A673 (cell line): ENCODE results near the gene IKZF3. TPM values are rescaled to one million over a fixed set of nuclear protein-coding genes. Genes with fewer than 3 reads are reported as not detected.

Experiments
- BruUV-seq: library from RNA; stranded (reverse); fragments of 400-500 nt; replicated peaks from 2 replicates; lab custom pipeline; 2021; lab: Mats Ljungman, UMichigan
- CTCF ChIA-PET: fragments of 300-600 bp; sonication (Branson Sonifier 250); formaldehyde crosslinking; loops from one replicate; lab custom pipeline; 2022; ENCODE audit warnings: antibody characterized with exemption; lab: Charles Lee
- POLR2A ChIA-PET: fragments of 300-600 bp; sonication (Branson Sonifier 250); formaldehyde crosslinking; loops from one replicate; lab custom pipeline; 2022; ENCODE audit warnings: antibody characterized with exemption; ENCODE audit not compliant: low non-redundant PET; lab: Charles Lee
- DNase-seq: peaks from one replicate; pipeline ENCODE4 v3.0.0-alpha.2; 2015; ENCODE audit warnings: low spot score
- H3K27ac ChIP-seq: fragments of 200-600 bp; sonication (generic); 2 replicates; pipeline ENCODE4 v1.5.1; 2016; ENCODE audit warnings: mixed run types, low read depth, mild to moderate bottlenecking, mixed read lengths, antibody characterized with exemption, low read length; ENCODE audit not compliant: poor library complexity, severe bottlenecking
- H3K27me3 ChIP-seq: fragments of 200-600 bp; sonication (generic); replicated peaks from 2 replicates; pipeline ENCODE4 v1.6.1; 2017; ENCODE audit warnings: mixed run types, low read depth, mild to moderate bottlenecking, mixed read lengths, antibody characterized with exemption, low read length; ENCODE audit not compliant: insufficient read depth, poor library complexity
- H3K36me3 ChIP-seq: fragments of 200-600 bp; sonication (generic); 2 replicates; pipeline ENCODE4 v1.6.1; 2016; ENCODE audit warnings: mixed run types, mild to moderate bottlenecking, mixed read lengths, antibody characterized with exemption, low read length; ENCODE audit not compliant: insufficient read depth, poor library complexity, severe bottlenecking
- H3K4me1 ChIP-seq: fragments of 200-600 bp; sonication (generic); 2 replicates; pipeline ENCODE4 v1.6.1; 2017; ENCODE audit warnings: mixed run types, mild to moderate bottlenecking, mixed read lengths, antibody characterized with exemption, low read length; ENCODE audit not compliant: insufficient read depth, poor library complexity, severe bottlenecking
- H3K4me3 ChIP-seq: fragments of 200-600 bp; sonication (generic); 2 replicates; pipeline ENCODE4 v1.5.1; 2016; ENCODE audit warnings: low read depth, mixed run types, mild to moderate bottlenecking, mixed read lengths, low read length; ENCODE audit not compliant: poor library complexity, severe bottlenecking
- H3K9me3 ChIP-seq: fragments of 200-600 bp; sonication (generic); 2 replicates; pipeline ENCODE4 v1.6.1; 2016; ENCODE audit warnings: mixed run types, low read depth, mild to moderate bottlenecking, mixed read lengths, antibody characterized with exemption, low read length; ENCODE audit not compliant: poor library complexity, severe bottlenecking
- EZH2 ChIP-seq: fragments of 200-600 bp; sonication (generic); IDR thresholded peaks from 2 replicates; pipeline ENCODE4 v1.6.1; 2017; ENCODE audit warnings: borderline replicate concordance, low read depth, mild to moderate bottlenecking, mixed read lengths, antibody characterized with exemption, low read length; ENCODE audit not compliant: poor library complexity, severe bottlenecking
- intact Hi-C: fragments of 100-400 bp; cut with micrococcal nuclease; formaldehyde crosslinking; loops from one replicate; pipeline ENCODE4 v1.10.0; 2022; ENCODE audit not compliant: unreplicated experiment
- microRNA-seq: library from miRNA; unstranded; fragments of <30 nt; microRNA quantifications from one replicate; pipeline ENCODE4 v1.2.0, GENCODE V29; 2021
- total RNA-seq: library from RNA; stranded (reverse); gene quantifications from 2 replicates; pipeline ENCODE4 v1.2.3, GENCODE V29; 2021
- TF ChIP-seq, protein P1 (sequence below): fragments of 300-800, 200-600 bp; sonication (generic); conservative IDR thresholded peaks from 2 replicates; pipeline ENCODE4 v1.5.1; 2017; ENCODE audit warnings: low read depth, mild to moderate bottlenecking, antibody characterized with exemption, low read length, moderate library complexity, mixed read lengths

Gene IKZF3
- total RNA-seq, 1 experiment from 2014 or later = not detected

DNA sequence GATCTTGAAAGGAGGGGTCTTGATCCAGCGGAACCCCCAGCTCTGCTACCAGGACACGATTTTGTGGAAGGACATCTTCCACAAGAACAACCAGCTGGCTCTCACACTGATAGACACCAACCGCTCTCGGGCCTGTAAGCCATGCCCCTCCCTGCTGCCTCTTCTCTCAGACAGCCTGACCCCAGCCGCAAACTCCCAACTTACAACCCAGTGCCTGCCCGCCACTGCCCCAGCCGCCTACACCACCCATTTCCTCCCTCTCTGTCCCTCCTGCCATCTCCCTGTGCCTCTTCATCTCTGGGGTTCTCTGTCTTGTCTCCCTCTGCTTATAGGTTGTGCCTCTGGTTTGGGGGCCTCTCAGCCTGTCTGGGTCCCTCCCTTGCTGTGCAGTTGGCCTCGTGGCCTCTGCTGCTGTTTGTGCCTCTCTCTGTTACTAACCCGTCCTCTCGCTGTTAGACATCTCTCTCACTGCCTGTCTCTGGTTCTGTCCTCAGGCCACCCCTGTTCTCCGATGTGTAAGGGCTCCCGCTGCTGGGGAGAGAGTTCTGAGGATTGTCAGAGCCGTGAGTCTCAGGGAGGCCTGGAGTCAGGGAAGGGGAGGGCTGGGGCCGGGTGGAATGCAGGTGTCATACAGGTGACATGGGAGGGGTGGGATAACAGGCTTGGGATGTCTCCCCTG is 154.7 kb downstream of the IKZF3 start:
- intact Hi-C loops = no loop called here
- TF ChIP-seq EZH2 = no peak
- TF ChIP-seq, protein P1, sequence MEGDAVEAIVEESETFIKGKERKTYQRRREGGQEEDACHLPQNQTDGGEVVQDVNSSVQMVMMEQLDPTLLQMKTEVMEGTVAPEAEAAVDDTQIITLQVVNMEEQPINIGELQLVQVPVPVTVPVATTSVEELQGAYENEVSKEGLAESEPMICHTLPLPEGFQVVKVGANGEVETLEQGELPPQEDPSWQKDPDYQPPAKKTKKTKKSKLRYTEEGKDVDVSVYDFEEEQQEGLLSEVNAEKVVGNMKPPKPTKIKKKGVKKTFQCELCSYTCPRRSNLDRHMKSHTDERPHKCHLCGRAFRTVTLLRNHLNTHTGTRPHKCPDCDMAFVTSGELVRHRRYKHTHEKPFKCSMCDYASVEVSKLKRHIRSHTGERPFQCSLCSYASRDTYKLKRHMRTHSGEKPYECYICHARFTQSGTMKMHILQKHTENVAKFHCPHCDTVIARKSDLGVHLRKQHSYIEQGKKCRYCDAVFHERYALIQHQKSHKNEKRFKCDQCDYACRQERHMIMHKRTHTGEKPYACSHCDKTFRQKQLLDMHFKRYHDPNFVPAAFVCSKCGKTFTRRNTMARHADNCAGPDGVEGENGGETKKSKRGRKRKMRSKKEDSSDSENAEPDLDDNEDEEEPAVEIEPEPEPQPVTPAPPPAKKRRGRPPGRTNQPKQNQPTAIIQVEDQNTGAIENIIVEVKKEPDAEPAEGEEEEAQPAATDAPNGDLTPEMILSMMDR = no peak
- Histone ChIP-seq H3K27ac (no peak overlapping the region), H3K9me3 (no peaks in the 10 kb centered on the region), H3K4me1 (no peaks in the 10 kb centered on the region), H3K4me3 (no peak overlapping the region), H3K36me3 (no peaks in the 10 kb centered on the region), H3K27me3 (no peaks in the 10 kb centered on the region)
- ChIA-PET POLR2A (no interaction called here), CTCF (no interaction called here)
- BruUV-seq = no TSS peak
- no peak for DNase-seq

Small RNA genes lying within 50 kb of the gene (microRNA-seq; reads per million reads assigned to microRNA genes)
- 1.6 reads per million for gene MIR4728

Other genes starting within 250 kb of the IKZF3 start
- gene PPP1R1B, start 237.4 kb downstream of the IKZF3 start, total RNA-seq = 8.2 and 11.7 TPM in 2 replicates
- 21.3 and 31.4 TPM in 2 replicates for gene STARD3, start 227.2 kb downstream of the IKZF3 start, total RNA-seq
- 0.54 and 0.79 TPM in 2 replicates for gene TCAP, start 199.0 kb downstream of the IKZF3 start, total RNA-seq
- not detected in 2 replicates for gene PNMT, start 195.9 kb downstream of the IKZF3 start, total RNA-seq
- gene PGAP3, start 176.3 kb downstream of the IKZF3 start, total RNA-seq = 3.6 and 7.6 TPM in 2 replicates
- 11.1 and 17.8 TPM in 2 replicates for gene ERBB2, start 164.2 kb downstream of the IKZF3 start, total RNA-seq
- 30.5 and 33.5 TPM in 2 replicates for gene MIEN1, start 133.8 kb downstream of the IKZF3 start, total RNA-seq
- 0.62 and 0.63 TPM in 2 replicates for gene GRB7, start 126.4 kb downstream of the IKZF3 start, total RNA-seq
- not detected in 2 replicates for gene ZPBP2, start 3.9 kb upstream of the IKZF3 start, total RNA-seq
- 5.0 and 5.3 TPM in 2 replicates for gene GSDMB, start 54.3 kb upstream of the IKZF3 start, total RNA-seq
- gene ORMDL3, start 63.3 kb upstream of the IKZF3 start, total RNA-seq = 18.0 and 20.8 TPM in 2 replicates
- not detected in 2 replicates for gene LRRC3C, start 63.4 kb upstream of the IKZF3 start, total RNA-seq
- not detected in 2 replicates for gene GSDMA, start 98.7 kb upstream of the IKZF3 start, total RNA-seq
- 161 and 168 TPM in 2 replicates for gene PSMD3, start 116.5 kb upstream of the IKZF3 start, total RNA-seq
- not detected in 2 replicates for gene CSF3, start 151.1 kb upstream of the IKZF3 start, total RNA-seq
- gene MED24, start 190.1 kb upstream of the IKZF3 start, total RNA-seq = 48.7 and 50.7 TPM in 2 replicates
- gene THRA, start 198.7 kb upstream of the IKZF3 start, total RNA-seq = 14.5 and 18.7 TPM in 2 replicates
- gene NR1D1, start 236.3 kb upstream of the IKZF3 start, total RNA-seq = 1.9 and 2.6 TPM in 2 replicates